ENCODE measurements around the gene LSMEM2. TPM values are rescaled to one million over a fixed set of nuclear protein-coding genes. Genes with fewer than 3 reads are reported as not detected.

The LSMEM2 gene
- total and polyA plus RNA-seq, 9 of the 15 experiments (the other 6 are each of a cell fraction or from before 2014, with no cell fraction given) = not detected

GRCh38 chr3:50316657-50317242, 37.9 kb downstream of the LSMEM2 start (continued):
- TF ChIP-seq GTF3C2 (IDR thresholded peaks at IDR 0.05; ENCODE audit: borderline replicate concordance, extremely low read depth, insufficient read length) = no peak
- no peak for TF ChIP-seq STAT6 (CRISPR knock-in tag; IDR thresholded peaks at IDR 0.05)
- no peak for TF ChIP-seq RHOXF2B (CRISPR knock-in tag; conservative IDR thresholded peaks at IDR 0.05)
- peak; percentile 23 for TF ChIP-seq FOS (IDR thresholded peaks at IDR 0.05; ENCODE audit: extremely low read depth, insufficient read length)
- peak; percentile 9 for TF ChIP-seq TBP (optimal IDR thresholded peaks at IDR 0.05; ENCODE audit: low read depth, low read length)
- TF ChIP-seq CREB1 (IDR thresholded peaks at IDR 0.05) = no peak
- 0 out of 2 replicates have a peak, but pooled peaks have one; percentile 27 for TF ChIP-seq CREB1 (CRISPR knock-in tag; IDR thresholded peaks at IDR 0.05)
- no peak for TF ChIP-seq XRCC5 (IDR thresholded peaks at IDR 0.05; ENCODE audit: low read depth, low read length)
- 0 out of 2 replicates have a peak, but pooled peaks have one; percentile 15 for TF ChIP-seq ATF7 (IDR thresholded peaks at IDR 0.05)
- no peak for TF ChIP-seq BCL6 (CRISPR knock-in tag; IDR thresholded peaks at IDR 0.05)
- TF ChIP-seq USF1 (CRISPR knock-in tag; IDR thresholded peaks at IDR 0.05) = peak; percentile 17; the same call in 1 of the 2 replicates
- no peak for TF ChIP-seq ZNF79 (CRISPR knock-in tag; IDR thresholded peaks at IDR 0.05; ENCODE audit: low read depth)
- TF ChIP-seq ZNF507 (tag; conservative IDR thresholded peaks at IDR 0.05) = no peak
- no peak for TF ChIP-seq ZNF277 (CRISPR knock-in tag; IDR thresholded peaks at IDR 0.05; ENCODE audit: borderline replicate concordance)
- TF ChIP-seq LEF1 (IDR thresholded peaks at IDR 0.05) = no peak
- TF ChIP-seq, protein P1, sequence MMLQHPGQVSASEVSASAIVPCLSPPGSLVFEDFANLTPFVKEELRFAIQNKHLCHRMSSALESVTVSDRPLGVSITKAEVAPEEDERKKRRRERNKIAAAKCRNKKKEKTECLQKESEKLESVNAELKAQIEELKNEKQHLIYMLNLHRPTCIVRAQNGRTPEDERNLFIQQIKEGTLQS (IDR thresholded peaks at IDR 0.05) = peak; percentile 94
- TF ChIP-seq, protein P1 (CRISPR knock-in tag; conservative IDR thresholded peaks at IDR 0.05) = no peak
- no peak for TF ChIP-seq ZNF408 (CRISPR knock-in tag; IDR thresholded peaks at IDR 0.05; ENCODE audit: low read depth)
- TF ChIP-seq PRPF4 (IDR thresholded peaks at IDR 0.05; ENCODE audit: insufficient read depth, low read depth, low read length, poor library complexity, severe bottlenecking) = no peak
- TF ChIP-seq FOSL1 (tag; conservative IDR thresholded peaks at IDR 0.05) = peak; percentile 79
